ENCODE measurements around the gene TMEM145.
A peak's percentile ranks its signal among the peaks of the same experiment; 100 is the strongest.

GRCh38 chr19:42279902-42280814 lies 33.0 kb upstream of the TMEM145 start:
- TF ChIP-seq POLR2A (IDR thresholded peaks at IDR 0.05) = peak; percentile 22 to 53
- peak; percentile 85 to 98 (median 97) for TF ChIP-seq CTCF (IDR thresholded peaks at IDR 0.05)
- TF ChIP-seq EP300 (IDR thresholded peaks at IDR 0.05) = peak in 1 of 2 donors; percentile 84
